K562 (cell line): Measurements from ENCODE around the gene RNF222. TPM values are rescaled to one million over a fixed set of nuclear protein-coding genes. Genes with fewer than 3 reads are reported as not detected.

ENCODE experiments used
- DACH1 ChIP-seq: fragments of 450-650 bp; IDR thresholded peaks from 2 replicates; pipeline ENCODE4 v1.6.1; 2018; ENCODE audit not compliant: partially characterized antibody
- GABPA ChIP-seq: fragments of 200-800 bp; sonication (Bioruptor generic); conservative IDR thresholded peaks from 2 replicates; pipeline ENCODE4 v1.6.1; 2016; ENCODE audit warnings: low read depth, missing genetic modification characterization, missing compliant biosample characterization
- JUND ChIP-seq, 2 experiments: IDR thresholded peaks; 2 replicates in 1 of 2; 3 replicates in 1 of 2; pipeline ENCODE4 v1.6.1; 2011; ENCODE audit warnings: borderline replicate concordance in 2 of 2, low read depth in 2 of 2, low read length in 2 of 2, improper control_type of control experiment in 1 of 2, missing biosample characterization in 1 of 2, missing genetic modification characterization in 1 of 2, missing genetic modification reagents in 1 of 2
- NCOA4 ChIP-seq: fragments of 450-650 bp; IDR thresholded peaks from 2 replicates; pipeline ENCODE4 v1.6.1; 2018; ENCODE audit warnings: mild to moderate bottlenecking; ENCODE audit not compliant: partially characterized antibody
- NRF1 ChIP-seq, 2 experiments: fragments of 450-650 bp; IDR thresholded peaks in 1 of 2; conservative IDR thresholded peaks in 1 of 2; 2 replicates each; pipeline ENCODE4 v1.6.1; 2014; ENCODE audit warnings: mild to moderate bottlenecking in 2 of 2
- TBL1XR1 ChIP-seq, 2 experiments: IDR thresholded peaks; 2 replicates each; pipeline ENCODE4 v1.6.1; 2012; ENCODE audit warnings: improper control_type of control experiment in 2 of 2, low read length in 2 of 2, mild to moderate bottlenecking in 1 of 2
- TBP ChIP-seq: optimal IDR thresholded peaks from 2 replicates; pipeline ENCODE3; 2011; ENCODE audit warnings: low read depth, low read length, improper control_type of control experiment
- ZNF124 ChIP-seq: sonication (generic); formaldehyde crosslinking; IDR thresholded peaks from 2 replicates; pipeline ENCODE4 v1.8.1; 2022; ENCODE audit warnings: missing genetic modification reagents
- ZNF165 ChIP-seq: fragments of 250-450 bp; sonication (Bioruptor Pico); IDR thresholded peaks from 2 replicates; pipeline ENCODE4 v1.4.0; 2020; ENCODE audit warnings: borderline replicate concordance
- ZNF217 ChIP-seq: sonication (generic); formaldehyde crosslinking; IDR thresholded peaks from 2 replicates; pipeline ENCODE4 v1.8.0; 2022; ENCODE audit warnings: mild to moderate bottlenecking, missing genetic modification reagents
- polyA plus RNA-seq, 8 experiments: library from polyadenylated mRNA; depleted of rRNA in 4 of 8; stranded (reverse) in 5 of 8; unstranded in 3 of 8; fragments of >200 nt; fragmentation: Nextera tagmentation in 2 of 8; fragmentation: Illumina TruSeq in 1 of 8; extraction: Ambion mirVana in 2 of 8; extraction: Trizol in 1 of 8; gene quantifications; 2 replicates each; pipeline versions ENCODE4 v1.2.1 to v1.2.3, GENCODE V29; 2011 to 2014; ENCODE audit warnings: inconsistent platforms in 1 of 8, missing spikeins in 1 of 8
- total RNA-seq, 7 experiments: library from RNA; depleted of rRNA in 6 of 7; stranded (reverse); fragments of >200 nt in 6 of 7; fragmentation: Illumina TruSeq in 2 of 7; extraction: Trizol in 2 of 7; gene quantifications; 2 replicates each; pipeline versions ENCODE4 v1.2.1 to v1.2.3, GENCODE V29; 2011 to 2021; ENCODE audit warnings: low replicate concordance in 1 of 7
- TF ChIP-seq, protein P1 (sequence below): fragments of 250-450 bp; sonication (Bioruptor Pico); IDR thresholded peaks from 2 replicates; pipeline ENCODE4 v1.4.0; 2020
- TF ChIP-seq, protein P2 (sequence below): fragments of 450-650 bp; IDR thresholded peaks from 2 replicates; pipeline ENCODE4 v1.7.0; 2016; ENCODE audit warnings: borderline replicate concordance
- TF ChIP-seq, protein P3 (sequence below): sonication (generic); formaldehyde crosslinking; IDR thresholded peaks from 2 replicates; pipeline ENCODE4 v1.8.0; 2022; ENCODE audit warnings: mild to moderate bottlenecking, low read depth, missing genetic modification reagents
- TF ChIP-seq, protein P4 (sequence below), 2 experiments: fragments of 450-650 bp in 1 of 2; sonication (generic) in 1 of 2; formaldehyde crosslinking; conservative IDR thresholded peaks; 2 replicates each; pipeline versions ENCODE4 v1.4.0 to v1.8.1; 2020 to 2022; ENCODE audit warnings: mild to moderate bottlenecking in 1 of 2, missing genetic modification reagents in 1 of 2
- TF ChIP-seq, protein P5 (sequence below): fragments of 250-450 bp; sonication (Bioruptor Pico); IDR thresholded peaks from 2 replicates; pipeline ENCODE4 v1.9.0; 2021; ENCODE audit warnings: mild to moderate bottlenecking
- TF ChIP-seq, protein P6 (sequence below), 3 experiments: fragments of 200-800 bp in 1 of 3; sonication (Bioruptor generic) in 1 of 3; sonication (generic) in 1 of 3; formaldehyde crosslinking in 1 of 3; IDR thresholded peaks; 2 replicates each; pipeline versions ENCODE4 v1.6.1 to v1.8.0; 2016 to 2022; ENCODE audit warnings: mild to moderate bottlenecking in 2 of 3, missing compliant biosample characterization in 2 of 3, missing genetic modification characterization in 2 of 3, missing genetic modification reagents in 1 of 3

The RNF222 gene
- total and polyA plus RNA-seq, 9 of the 15 experiments (the other 6 are each of a cell fraction or from before 2014, with no cell fraction given), result not detected

DNA sequence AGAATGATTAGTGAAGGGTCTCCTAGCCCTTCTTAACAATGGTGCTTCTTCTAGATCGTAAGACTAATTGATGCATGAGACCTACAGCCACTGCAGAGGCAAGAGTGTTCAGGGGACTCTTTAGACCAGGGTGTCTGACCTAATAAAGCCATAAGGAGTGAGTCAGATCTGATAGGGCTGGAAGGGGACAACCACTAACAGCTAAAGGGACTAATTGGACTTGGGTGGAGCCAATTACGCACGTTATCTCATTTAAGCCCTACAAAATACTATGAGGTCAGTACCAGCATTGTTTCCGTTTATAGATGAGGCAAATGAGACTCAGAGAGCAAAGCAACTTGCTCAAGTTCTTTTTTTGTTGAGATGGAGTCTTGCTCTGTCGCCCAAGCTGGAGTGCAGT is 14.5 kb upstream of the RNF222 start (continued):
- TF ChIP-seq, protein P1, sequence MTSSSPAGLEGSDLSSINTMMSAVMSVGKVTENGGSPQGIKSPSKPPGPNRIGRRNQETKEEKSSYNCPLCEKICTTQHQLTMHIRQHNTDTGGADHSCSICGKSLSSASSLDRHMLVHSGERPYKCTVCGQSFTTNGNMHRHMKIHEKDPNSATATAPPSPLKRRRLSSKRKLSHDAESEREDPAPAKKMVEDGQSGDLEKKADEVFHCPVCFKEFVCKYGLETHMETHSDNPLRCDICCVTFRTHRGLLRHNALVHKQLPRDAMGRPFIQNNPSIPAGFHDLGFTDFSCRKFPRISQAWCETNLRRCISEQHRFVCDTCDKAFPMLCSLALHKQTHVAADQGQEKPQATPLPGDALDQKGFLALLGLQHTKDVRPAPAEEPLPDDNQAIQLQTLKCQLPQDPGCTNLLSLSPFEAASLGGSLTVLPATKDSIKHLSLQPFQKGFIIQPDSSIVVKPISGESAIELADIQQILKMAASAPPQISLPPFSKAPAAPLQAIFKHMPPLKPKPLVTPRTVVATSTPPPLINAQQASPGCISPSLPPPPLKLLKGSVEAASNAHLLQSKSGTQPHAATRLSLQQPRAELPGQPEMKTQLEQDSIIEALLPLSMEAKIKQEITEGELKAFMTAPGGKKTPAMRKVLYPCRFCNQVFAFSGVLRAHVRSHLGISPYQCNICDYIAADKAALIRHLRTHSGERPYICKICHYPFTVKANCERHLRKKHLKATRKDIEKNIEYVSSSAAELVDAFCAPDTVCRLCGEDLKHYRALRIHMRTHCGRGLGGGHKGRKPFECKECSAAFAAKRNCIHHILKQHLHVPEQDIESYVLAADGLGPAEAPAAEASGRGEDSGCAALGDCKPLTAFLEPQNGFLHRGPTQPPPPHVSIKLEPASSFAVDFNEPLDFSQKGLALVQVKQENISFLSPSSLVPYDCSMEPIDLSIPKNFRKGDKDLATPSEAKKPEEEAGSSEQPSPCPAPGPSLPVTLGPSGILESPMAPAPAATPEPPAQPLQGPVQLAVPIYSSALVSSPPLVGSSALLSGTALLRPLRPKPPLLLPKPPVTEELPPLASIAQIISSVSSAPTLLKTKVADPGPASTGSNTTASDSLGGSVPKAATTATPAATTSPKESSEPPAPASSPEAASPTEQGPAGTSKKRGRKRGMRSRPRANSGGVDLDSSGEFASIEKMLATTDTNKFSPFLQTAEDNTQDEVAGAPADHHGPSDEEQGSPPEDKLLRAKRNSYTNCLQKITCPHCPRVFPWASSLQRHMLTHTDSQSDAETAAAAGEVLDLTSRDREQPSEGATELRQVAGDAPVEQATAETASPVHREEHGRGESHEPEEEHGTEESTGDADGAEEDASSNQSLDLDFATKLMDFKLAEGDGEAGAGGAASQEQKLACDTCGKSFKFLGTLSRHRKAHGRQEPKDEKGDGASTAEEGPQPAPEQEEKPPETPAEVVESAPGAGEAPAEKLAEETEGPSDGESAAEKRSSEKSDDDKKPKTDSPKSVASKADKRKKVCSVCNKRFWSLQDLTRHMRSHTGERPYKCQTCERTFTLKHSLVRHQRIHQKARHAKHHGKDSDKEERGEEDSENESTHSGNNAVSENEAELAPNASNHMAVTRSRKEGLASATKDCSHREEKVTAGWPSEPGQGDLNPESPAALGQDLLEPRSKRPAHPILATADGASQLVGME, result no peak
- no peak for TF ChIP-seq GABPA
- TF ChIP-seq, protein P2, sequence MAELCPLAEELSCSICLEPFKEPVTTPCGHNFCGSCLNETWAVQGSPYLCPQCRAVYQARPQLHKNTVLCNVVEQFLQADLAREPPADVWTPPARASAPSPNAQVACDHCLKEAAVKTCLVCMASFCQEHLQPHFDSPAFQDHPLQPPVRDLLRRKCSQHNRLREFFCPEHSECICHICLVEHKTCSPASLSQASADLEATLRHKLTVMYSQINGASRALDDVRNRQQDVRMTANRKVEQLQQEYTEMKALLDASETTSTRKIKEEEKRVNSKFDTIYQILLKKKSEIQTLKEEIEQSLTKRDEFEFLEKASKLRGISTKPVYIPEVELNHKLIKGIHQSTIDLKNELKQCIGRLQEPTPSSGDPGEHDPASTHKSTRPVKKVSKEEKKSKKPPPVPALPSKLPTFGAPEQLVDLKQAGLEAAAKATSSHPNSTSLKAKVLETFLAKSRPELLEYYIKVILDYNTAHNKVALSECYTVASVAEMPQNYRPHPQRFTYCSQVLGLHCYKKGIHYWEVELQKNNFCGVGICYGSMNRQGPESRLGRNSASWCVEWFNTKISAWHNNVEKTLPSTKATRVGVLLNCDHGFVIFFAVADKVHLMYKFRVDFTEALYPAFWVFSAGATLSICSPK, result no peak
- TF ChIP-seq, protein P3, sequence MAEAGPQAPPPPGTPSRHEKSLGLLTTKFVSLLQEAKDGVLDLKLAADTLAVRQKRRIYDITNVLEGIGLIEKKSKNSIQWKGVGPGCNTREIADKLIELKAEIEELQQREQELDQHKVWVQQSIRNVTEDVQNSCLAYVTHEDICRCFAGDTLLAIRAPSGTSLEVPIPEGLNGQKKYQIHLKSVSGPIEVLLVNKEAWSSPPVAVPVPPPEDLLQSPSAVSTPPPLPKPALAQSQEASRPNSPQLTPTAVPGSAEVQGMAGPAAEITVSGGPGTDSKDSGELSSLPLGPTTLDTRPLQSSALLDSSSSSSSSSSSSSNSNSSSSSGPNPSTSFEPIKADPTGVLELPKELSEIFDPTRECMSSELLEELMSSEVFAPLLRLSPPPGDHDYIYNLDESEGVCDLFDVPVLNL, result no peak
- TF ChIP-seq, protein P4, sequence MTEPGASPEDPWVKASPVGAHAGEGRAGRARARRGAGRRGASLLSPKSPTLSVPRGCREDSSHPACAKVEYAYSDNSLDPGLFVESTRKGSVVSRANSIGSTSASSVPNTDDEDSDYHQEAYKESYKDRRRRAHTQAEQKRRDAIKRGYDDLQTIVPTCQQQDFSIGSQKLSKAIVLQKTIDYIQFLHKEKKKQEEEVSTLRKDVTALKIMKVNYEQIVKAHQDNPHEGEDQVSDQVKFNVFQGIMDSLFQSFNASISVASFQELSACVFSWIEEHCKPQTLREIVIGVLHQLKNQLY (CRISPR knock-in tag; conservative IDR thresholded peaks at IDR 0.05), result no peak
- TF ChIP-seq TBP, result no peak
- TF ChIP-seq TBL1XR1 (IDR thresholded peaks at IDR 0.05; ENCODE audit: low read length in 2 of 2), result peak in 1 of 2 experiments; percentile 36; a peak in 1 of 4 replicates
- 0 out of 4 replicates have a peak, but pooled peaks of 1 of the 2 experiments have one; percentile 13 for TF ChIP-seq NRF1 (conservative IDR thresholded peaks at IDR 0.05 in 1 of 2, IDR thresholded peaks at IDR 0.05 in 1 of 2)
- TF ChIP-seq, protein P5, sequence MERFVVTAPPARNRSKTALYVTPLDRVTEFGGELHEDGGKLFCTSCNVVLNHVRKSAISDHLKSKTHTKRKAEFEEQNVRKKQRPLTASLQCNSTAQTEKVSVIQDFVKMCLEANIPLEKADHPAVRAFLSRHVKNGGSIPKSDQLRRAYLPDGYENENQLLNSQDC, result no peak
- TF ChIP-seq ZNF165, result no peak
- peak; percentile 12 for TF ChIP-seq DACH1
- TF ChIP-seq, protein P6, sequence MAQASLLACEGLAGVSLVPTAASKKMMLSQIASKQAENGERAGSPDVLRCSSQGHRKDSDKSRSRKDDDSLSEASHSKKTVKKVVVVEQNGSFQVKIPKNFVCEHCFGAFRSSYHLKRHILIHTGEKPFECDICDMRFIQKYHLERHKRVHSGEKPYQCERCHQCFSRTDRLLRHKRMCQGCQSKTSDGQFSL (CRISPR knock-in tag; IDR thresholded peaks at IDR 0.05), result no peak
- TF ChIP-seq, protein P6 (tag; IDR thresholded peaks at IDR 0.05), result no peak
- no peak for TF ChIP-seq ZNF124
- TF ChIP-seq NCOA4, result no peak
- TF ChIP-seq ZNF217 (CRISPR knock-in tag), result no peak
- peak; percentile 97 for TF ChIP-seq JUND (IDR thresholded peaks at IDR 0.05; ENCODE audit: borderline replicate concordance, low read depth, low read length)
- peak; percentile 92 for TF ChIP-seq JUND (tag; IDR thresholded peaks at IDR 0.05; ENCODE audit: borderline replicate concordance, low read depth, low read length)
